T-helper 2 cell (primary cell): ENCODE results near the gene FSTL4.

ENCODE experiments used
- DNase-seq, 5 experiments: peaks; one replicate each; pipeline versions ENCODE4 v3.0.0 to v3.0.0-alpha.2; 2012 to 2022

FSTL4 gene

DNA sequence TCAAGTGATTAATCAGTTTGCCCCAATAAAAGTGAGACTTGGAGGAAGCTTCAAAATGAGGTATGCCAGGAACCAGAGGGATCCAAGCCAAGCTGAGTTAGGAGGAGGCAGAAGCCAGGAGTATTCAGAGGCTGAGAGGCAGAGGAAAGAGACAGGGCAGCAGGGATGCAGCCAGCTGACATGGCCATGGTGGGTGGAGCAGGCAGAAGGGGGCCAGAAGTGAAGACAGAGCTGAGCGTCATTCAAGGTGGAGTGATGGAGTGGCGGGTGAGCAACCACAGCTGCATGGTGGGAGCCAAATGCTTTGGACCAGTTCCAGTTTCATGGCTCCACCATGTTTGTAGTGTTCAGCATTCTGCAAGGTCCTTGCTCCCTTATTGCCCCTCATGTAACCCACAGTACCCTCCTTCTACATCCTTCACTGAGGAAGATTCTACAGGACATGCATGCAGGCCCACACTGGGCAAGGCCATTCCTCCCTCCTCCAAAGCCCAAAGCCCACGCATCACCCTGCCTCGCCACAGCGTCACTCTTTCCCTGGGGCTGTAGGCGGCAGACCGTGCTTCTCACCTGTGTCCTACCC is 100.6 kb downstream of the FSTL4 start:
- no peak for DNase-seq

DNA sequence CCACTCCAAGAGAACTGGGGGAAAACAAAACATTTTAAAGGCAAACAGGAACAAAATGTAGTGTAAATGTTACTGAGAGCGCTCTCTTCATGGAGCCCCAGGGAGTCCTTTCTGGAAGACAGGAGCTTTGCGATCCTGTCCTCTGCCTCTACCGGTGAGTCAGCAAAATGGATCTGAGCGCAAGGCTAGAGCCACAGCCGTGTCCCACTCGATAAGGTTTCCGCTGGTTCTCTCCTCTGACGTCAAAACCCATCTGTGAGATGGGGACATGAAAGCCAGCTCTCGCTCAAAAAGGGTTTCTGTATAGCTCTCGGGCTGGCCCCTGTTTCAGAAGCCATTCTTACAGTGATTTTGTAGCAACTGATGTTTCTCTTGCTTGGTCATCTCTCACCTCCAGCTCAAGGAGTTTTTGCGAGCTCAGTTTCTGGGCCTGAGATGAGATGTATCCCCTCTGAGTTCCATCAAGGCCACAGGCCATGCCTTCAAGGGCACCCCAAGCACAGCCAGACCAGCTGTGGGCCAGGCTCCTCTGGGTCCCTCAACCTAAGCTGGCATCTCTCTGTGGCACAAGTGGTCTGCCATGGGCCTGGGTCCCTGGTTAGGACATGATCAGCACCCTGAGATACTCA is 101.6 kb downstream of the FSTL4 start:
- DNase-seq, result peak in 1 of 5 experiments; percentile 48

DNA sequence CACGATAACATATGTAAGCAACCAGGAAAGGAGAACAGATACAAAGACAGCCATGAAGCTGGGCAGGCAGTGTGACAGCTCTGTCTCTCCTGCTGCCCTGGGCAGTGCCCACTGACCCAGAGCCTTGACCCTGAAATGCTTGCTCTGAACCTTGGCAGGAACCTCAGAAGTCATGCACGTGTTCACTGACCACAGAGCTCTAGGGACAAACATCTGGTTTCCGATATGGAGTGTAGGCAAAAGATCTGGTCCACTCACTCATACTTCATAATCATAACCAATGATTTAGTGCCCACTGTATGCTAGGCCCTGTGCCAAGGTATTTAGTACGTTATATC is 102.6 kb downstream of the FSTL4 start:
- no peak for DNase-seq

GRCh38 chr5:133508845-133509741 is 103.2 kb downstream of the FSTL4 start:
- peak in 1 of 5 experiments; percentile 75 for DNase-seq

DNA sequence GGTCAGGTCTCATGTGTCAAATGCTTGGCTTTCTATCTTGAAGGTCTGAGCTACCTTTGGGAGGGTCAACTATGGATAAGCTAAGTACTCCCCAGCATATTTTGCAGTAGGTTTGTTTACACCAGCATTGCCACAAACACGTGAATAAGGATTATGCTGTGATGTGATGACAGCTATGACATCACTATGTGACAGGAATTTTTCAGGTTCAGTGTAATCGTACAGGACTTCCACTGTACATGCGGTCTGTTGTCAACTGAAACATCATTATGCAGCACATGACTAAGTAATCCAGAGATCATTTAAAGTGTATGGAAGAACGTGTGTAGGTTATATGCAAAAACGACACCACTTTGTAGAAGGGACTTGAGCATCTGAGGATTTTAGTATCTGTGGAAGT is 104.0 kb downstream of the FSTL4 start:
- DNase-seq, result no peak

DNA sequence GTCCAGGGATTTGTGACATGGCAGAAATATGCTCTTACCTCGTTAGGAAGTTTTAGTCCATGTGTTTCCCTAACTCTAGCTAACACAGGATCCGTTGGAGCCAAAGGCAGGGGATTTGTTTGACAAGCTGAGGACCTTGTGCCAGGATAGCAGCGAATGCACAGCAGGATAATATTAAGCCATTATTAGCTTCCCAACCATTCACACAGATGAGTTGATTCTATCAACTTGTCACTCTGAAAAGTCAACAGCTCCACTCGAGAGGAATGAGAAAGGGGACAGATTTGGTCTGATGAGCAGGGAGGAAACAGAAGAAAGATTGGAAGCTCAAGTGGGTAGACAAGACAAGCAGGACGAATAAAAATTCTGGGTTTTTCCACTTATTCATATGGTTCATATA is 106.2 kb downstream of the FSTL4 start:
- no peak for DNase-seq

GRCh38 chr5:133503511-133503910 is 108.8 kb downstream of the FSTL4 start:
- no peak for DNase-seq

- DNase-seq, result no peak
These were observed 112.4 kb downstream of the FSTL4 start for GRCh38 chr5:133499895-133500294.

- DNase-seq, result peak in 1 of 5 experiments; percentile 87
These were observed 114.6 kb downstream of the FSTL4 start for GRCh38 chr5:133497608-133498348.

GRCh38 chr5:133496631-133497030 is 115.7 kb downstream of the FSTL4 start:
- peak in 1 of 5 experiments; percentile 33 for DNase-seq

- no peak for DNase-seq
These were observed 117.5 kb downstream of the FSTL4 start for GRCh38 chr5:133494923-133495246.

- no peak for DNase-seq
These were observed 118.0 kb downstream of the FSTL4 start for GRCh38 chr5:133494232-133494922.

DNA sequence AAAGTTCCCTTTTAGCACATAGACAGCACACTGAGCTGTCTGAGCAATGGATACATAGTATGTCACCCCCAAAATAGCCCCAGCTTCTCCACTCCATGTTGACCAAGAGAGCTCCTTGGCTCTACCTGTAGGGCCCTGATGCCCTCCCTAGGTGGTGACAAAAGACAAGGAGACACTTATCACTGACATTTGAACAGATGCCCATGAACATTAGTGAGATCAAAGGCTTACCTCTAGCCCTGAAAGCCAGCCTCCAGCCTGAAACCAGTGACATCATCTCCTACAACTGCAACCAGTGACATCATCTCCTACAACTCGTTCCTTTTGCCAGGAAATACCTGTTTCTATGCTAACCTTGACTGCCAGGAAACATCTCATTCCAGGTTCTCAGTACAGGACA is 122.7 kb downstream of the FSTL4 start:
- peak in 1 of 5 experiments; percentile 85 for DNase-seq

GRCh38 chr5:133487093-133487492 is 125.2 kb downstream of the FSTL4 start:
- no peak for DNase-seq

DNA sequence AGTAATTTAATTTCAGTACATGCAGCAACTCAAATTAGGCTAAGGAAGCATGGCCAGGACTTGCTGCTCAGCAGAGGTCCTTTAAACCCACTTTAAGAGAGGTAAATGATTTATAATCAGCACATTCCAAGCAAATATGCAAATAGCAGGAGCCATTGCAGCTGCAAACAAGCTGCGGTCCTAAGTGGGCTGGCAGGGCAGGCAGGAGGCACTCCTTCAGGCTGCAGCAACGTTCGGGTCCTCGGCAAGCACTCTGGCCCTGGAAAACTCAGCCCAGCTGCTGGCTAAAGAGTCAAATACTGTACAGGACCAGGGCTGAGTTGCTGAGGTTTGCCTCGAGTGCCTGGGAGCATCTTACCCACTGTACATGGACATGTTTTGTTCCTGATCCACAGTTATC is 126.9 kb downstream of the FSTL4 start:
- no peak for DNase-seq

DNA sequence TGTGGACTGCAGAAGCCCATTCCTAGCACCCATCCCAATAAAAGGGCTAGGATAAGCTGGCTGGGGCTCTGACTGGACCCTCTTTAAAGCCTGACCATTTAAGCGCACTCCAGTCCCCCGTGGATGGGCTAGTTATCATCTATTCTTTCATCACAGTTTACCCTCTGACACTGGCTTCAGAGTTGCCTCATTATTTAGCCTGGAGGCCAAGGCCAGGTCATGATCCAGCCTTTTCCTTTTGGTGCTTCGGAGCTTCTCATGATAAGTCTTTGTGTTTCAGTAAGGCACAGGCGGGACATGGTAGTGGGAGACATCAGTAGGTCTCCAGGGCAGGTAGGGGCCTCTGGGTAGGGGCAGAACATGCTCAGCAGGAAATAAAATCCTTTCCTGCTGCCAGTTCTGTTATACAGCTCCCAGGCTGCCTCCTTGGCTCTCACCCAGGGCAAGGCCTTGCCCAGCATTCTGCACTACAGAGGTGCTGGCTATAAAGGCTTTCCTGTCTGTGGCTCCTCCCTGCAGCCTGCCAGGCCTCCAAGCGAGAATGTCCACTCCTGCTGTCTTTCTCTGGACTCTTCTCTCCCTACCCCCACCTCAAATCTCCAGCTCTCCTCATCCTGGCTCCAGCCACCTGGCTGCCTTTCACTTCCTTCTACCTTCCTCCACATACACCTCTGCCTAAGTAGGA is 128.8 kb downstream of the FSTL4 start:
- no peak for DNase-seq

- no peak for DNase-seq
These were observed 130.3 kb downstream of the FSTL4 start for GRCh38 chr5:133482028-133482427.

- DNase-seq, result no peak
These were observed 131.5 kb downstream of the FSTL4 start for GRCh38 chr5:133480866-133481265.

- no peak for DNase-seq
These were observed 132.0 kb downstream of the FSTL4 start for GRCh38 chr5:133480366-133480765.

DNA sequence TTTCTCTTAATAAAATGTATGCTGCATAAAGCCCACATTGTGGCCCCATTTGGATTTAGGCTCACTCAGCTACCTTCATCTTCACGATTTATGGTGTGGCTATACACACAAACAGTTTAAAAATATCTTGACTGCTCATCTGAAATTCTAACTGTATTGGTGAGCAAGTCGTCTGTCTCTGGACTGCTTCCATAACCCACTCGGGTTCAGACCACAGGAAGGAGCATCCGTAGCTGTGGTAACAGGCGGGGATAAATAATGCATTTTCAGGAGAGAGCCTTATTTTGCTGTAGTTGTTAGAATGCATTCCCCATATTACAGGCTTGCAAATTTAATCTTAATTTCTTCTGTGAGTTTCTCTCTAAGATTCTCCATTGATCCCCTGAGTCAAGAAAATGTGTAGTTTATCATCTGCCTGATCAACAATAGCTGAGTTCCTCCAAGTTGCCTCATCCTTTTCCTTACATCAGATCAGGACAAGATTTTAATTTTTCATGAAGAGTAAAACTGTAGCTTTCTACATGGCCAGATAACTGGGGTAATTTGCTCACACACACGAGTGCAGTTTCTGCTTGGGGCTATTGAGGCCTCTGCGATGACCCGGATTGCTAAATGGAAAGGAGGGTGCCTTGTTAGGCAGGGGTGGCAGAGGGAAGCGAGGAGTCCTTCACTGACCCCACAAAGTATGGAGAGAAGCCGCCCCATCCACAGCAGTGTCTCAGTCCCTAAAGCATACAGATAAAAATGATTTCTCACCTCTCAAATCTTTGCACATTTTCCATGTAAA is 133.9 kb downstream of the FSTL4 start:
- no peak for DNase-seq

GRCh38 chr5:133475986-133476385 is 136.4 kb downstream of the FSTL4 start:
- no peak for DNase-seq
